ENCODE results near the gene TAS2R60.

Gene TAS2R60

DNA sequence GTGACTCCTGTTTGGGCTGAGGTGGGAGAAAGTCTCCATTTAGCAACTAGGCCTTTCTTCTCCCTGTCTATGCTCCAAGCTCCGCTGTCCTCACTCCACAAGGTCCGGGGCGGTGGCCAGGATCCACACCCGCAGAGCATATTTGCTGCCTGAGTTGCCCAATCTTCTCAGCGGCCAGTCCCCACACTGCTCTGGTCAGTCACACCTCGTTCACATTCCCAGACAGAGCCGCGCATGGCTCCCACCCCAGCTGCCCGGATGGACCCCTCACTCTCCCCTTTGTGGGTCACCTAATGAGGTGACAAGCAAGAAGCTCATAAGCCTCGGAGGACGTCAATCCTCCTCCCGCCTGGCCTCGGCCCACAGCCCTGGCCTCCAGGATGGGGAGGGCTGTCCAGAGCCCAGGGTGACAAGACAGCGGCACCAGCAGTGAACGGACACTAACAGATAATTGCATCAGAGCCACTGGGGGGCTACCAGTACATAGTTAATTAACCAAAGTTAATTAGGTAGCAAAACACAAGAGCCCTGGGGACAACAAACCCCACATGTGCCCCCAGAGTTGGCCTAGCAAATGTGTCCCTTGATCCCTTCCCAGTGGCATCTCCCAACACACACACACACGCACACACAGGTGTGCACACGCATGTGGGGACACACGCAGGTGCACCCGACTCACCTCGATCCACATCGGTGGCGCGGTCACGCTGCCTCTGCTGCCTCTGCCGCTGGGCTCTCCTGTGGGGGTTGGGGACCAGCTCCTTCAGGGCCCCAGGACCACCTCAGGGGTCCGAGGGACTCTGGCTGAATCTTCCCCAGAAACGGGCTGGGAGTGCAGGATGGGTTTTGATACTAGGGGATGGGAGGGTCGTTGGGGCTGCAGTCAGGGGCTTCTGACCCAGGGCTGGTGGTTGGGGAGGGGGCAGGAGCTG is 46.4 kb upstream of the TAS2R60 start:
- TF ChIP-seq, protein P1, sequence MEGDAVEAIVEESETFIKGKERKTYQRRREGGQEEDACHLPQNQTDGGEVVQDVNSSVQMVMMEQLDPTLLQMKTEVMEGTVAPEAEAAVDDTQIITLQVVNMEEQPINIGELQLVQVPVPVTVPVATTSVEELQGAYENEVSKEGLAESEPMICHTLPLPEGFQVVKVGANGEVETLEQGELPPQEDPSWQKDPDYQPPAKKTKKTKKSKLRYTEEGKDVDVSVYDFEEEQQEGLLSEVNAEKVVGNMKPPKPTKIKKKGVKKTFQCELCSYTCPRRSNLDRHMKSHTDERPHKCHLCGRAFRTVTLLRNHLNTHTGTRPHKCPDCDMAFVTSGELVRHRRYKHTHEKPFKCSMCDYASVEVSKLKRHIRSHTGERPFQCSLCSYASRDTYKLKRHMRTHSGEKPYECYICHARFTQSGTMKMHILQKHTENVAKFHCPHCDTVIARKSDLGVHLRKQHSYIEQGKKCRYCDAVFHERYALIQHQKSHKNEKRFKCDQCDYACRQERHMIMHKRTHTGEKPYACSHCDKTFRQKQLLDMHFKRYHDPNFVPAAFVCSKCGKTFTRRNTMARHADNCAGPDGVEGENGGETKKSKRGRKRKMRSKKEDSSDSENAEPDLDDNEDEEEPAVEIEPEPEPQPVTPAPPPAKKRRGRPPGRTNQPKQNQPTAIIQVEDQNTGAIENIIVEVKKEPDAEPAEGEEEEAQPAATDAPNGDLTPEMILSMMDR (IDR thresholded peaks at IDR 0.05; ENCODE audit: insufficient read depth, low read length, poor library complexity, severe bottlenecking), result no peak
- Histone ChIP-seq H3K4me3 (replicated peaks; ENCODE audit: low read depth, low read length) (no peak overlapping the region), H3K27me3 (replicated peaks; ENCODE audit: control insufficient read depth, insufficient read depth, low read length) (no peaks in the 10 kb centered on the region; the same call in 1 of the 2 replicates), H3K36me3 (ENCODE audit: control insufficient read depth, insufficient read depth, low read length) (0 out of 2 replicates have a peak, but pooled peaks cover 2% of the 10 kb centered on the region)
- no peak for DNase-seq (ENCODE audit: extremely low read depth, insufficient read length)

DNA sequence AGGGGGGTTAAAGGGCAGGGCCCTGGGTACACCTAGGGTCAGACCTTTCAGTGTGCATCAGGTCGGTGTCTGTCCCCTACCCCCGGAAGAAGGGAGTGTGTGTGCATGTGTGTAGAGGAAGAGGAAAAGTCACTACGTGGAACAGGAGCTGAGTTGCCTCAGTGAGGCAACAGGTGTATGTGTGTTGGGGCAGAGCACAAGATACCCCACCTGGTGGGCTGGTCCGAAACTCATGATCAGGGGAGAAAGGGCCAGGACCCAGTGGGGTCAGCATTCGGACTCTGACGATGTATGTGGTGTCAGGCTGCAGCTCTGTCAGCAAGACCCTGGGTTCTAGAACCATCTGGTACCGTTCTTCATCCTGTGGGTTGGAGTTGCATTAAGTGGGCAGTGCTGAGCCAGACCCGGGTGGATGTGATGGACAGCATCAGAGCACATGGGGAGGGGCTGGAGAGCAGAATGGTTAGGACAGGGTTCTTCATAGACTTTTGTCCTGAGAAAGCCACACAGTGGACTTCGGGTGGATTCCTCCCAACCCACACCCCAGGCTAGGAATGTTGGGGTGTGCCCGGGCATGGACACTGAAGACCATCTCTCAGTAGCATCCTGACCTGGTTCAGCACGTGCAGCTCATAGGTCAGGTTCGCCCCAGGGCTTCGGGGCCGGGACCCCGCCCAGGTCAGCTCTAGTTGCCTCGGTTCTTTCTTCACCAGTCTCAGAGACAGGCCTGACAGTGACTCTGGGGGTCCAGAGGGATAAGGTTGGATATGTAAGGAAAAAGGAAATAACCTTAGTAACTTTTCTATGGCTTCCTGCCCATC is 45.3 kb upstream of the TAS2R60 start:
- Histone ChIP-seq H3K27me3 (replicated peaks; ENCODE audit: control insufficient read depth, insufficient read depth, low read length) (no peaks in the 10 kb centered on the region; the same call in 1 of the 2 replicates), H3K4me3 (replicated peaks; ENCODE audit: low read depth, low read length) (no peak overlapping the region), H3K36me3 (ENCODE audit: control insufficient read depth, insufficient read depth, low read length) (0 out of 2 replicates have a peak, but pooled peaks cover under 1% of the 10 kb centered on the region)
- no peak for DNase-seq (ENCODE audit: extremely low read depth, insufficient read length)
- TF ChIP-seq, protein P1 (IDR thresholded peaks at IDR 0.05; ENCODE audit: insufficient read depth, low read length, poor library complexity, severe bottlenecking), result no peak

DNA sequence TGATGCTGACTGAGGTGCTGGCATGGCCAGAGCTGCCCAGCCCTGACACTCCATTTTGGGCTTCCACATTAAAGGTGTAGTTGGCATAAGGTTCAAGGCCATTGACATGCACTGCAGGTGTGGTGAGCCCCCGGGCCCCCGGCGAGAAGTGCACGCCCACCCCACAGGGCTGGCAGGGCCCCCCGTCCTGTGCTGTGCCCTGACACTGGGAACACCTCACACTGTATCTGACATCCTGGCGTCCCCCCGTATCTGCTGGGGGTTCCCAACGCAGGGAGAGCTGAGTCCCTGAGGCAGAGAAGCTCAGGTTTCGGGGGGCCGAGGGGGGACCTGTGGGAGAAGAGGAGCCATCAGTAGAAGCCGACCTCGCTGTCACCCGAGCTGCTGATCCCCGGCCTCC is 44.6 kb upstream of the TAS2R60 start:
- TF ChIP-seq, protein P1 (IDR thresholded peaks at IDR 0.05; ENCODE audit: insufficient read depth, low read length, poor library complexity, severe bottlenecking), result no peak
- no peak for DNase-seq (ENCODE audit: extremely low read depth, insufficient read length)
- Histone ChIP-seq H3K36me3 (ENCODE audit: control insufficient read depth, insufficient read depth, low read length) (no peaks in the 10 kb centered on the region), H3K27me3 (replicated peaks; ENCODE audit: control insufficient read depth, insufficient read depth, low read length) (no peaks in the 10 kb centered on the region; the same call in 1 of the 2 replicates), H3K4me3 (replicated peaks; ENCODE audit: low read depth, low read length) (no peak overlapping the region)

DNA sequence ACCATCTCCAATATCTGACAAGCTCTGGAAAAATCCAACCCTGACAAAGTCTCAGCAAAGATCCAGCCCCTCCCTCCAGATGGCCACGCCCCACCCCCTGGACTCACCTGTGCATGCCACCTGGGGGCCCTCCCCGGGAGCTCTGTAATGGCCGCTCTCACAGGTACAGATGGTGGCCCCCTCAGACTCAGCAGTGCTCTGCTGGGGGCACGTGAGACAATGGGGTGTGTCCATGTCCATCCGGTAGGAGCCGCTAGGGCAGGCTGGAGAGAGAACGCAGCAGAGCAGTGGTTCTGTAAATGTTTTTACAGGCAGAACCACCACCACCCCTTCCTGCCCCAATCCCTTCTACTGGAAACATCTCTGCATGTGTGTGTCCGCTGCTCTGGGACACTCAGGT is 44.1 kb upstream of the TAS2R60 start:
- no peaks in the 10 kb centered on the region; the same call in 1 of the 2 replicates for H3K27me3 ChIP-seq (replicated peaks; ENCODE audit: control insufficient read depth, insufficient read depth, low read length)
- TF ChIP-seq, protein P1 (IDR thresholded peaks at IDR 0.05; ENCODE audit: insufficient read depth, low read length, poor library complexity, severe bottlenecking), result no peak

DNA sequence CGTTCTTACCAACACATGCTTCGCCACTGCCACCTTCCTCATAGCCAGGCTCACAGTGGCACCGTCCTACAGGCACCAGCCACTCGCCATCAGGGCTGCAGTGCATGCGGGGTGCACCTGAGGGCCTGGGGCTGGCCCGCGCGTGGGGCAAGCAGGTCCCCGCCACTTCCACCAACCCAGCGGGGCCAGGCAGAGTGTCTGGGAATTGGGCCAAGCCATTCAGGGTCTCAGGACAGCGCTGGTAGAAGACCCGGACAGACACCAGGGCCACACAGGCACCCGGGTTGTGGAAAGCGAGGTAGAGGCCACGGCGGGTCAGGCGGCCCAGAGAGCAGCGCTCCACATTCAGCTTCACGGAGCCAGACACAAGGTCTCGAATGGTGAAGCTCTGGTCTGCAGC is 43.6 kb upstream of the TAS2R60 start:
- H3K36me3 ChIP-seq (ENCODE audit: control insufficient read depth, insufficient read depth, low read length), result no peaks in the 10 kb centered on the region
- TF ChIP-seq, protein P1 (IDR thresholded peaks at IDR 0.05; ENCODE audit: insufficient read depth, low read length, poor library complexity, severe bottlenecking), result no peak
- DNase-seq (ENCODE audit: extremely low read depth, insufficient read length), result no peak
- no peak overlapping the region for H3K4me3 ChIP-seq (replicated peaks; ENCODE audit: low read depth, low read length)
- no peaks in the 10 kb centered on the region; the same call in 1 of the 2 replicates for H3K27me3 ChIP-seq (replicated peaks; ENCODE audit: control insufficient read depth, insufficient read depth, low read length)

More for the DNA sequence above, 44.1 kb upstream of the TAS2R60 start:
- no peak overlapping the region for H3K4me3 ChIP-seq (replicated peaks; ENCODE audit: low read depth, low read length)
- H3K36me3 ChIP-seq (ENCODE audit: control insufficient read depth, insufficient read depth, low read length), result no peaks in the 10 kb centered on the region
- no peak for DNase-seq (ENCODE audit: extremely low read depth, insufficient read length)
